CD4-positive, alpha-beta T cell (primary cell): ENCODE data around the gene LYZL2. TPM values are rescaled to one million over a fixed set of nuclear protein-coding genes. Genes with fewer than 3 reads are reported as not detected.

Experiments used
- ATAC-seq: fragments of 200-7000 bp; cut with Tn5 transposase; one replicate; pipeline ENCODE4 v1.10.0; 2022; ENCODE audit warnings: mild to moderate bottlenecking; ENCODE audit not compliant: poor library complexity
- CTCF ChIA-PET: fragments of 350-600 bp; sonication (Branson Sonifier 250); formaldehyde crosslinking; loops from one replicate; lab custom pipeline; 2021; ENCODE audit warnings: antibody characterized with exemption, inconsistent platforms; lab: Charles Lee
- POLR2A ChIA-PET: fragments of 350-600 bp; sonication (Branson Sonifier 250); formaldehyde crosslinking; loops from one replicate; lab custom pipeline; 2021; ENCODE audit warnings: antibody characterized with exemption, inconsistent platforms; lab: Charles Lee
- DNase-seq, 14 experiments: peaks; one replicate each; pipeline ENCODE4 v3.0.0-alpha.2; 2013 to 2020; ENCODE audit warnings: mixed read lengths in 2 of 14
- H3K27ac ChIP-seq, 2 donors: one replicate each; pipeline versions ENCODE4 v1.5.1 to v1.7.0; 2013; ENCODE audit warnings: low read length in 2 of 2, low read depth in 1 of 2, mild to moderate bottlenecking in 1 of 2
- H3K27me3 ChIP-seq, 2 experiments: 1 replicate in 1 of 2; 2 replicates in 1 of 2; pipeline versions ENCODE4 v1.6.1 to v1.7.0; 2013; ENCODE audit warnings: low read length in 2 of 2, control low read depth in 1 of 2, mild to moderate bottlenecking in 1 of 2, moderate library complexity in 1 of 2; ENCODE audit not compliant: insufficient read depth in 2 of 2, control insufficient read depth in 1 of 2
- H3K36me3 ChIP-seq: one replicate; pipeline ENCODE4 v1.6.1; 2013; ENCODE audit warnings: low read length, control low read depth; ENCODE audit not compliant: insufficient read depth
- H3K4me1 ChIP-seq: one replicate; pipeline ENCODE4 v1.6.1; 2013; ENCODE audit warnings: low read length, control low read depth; ENCODE audit not compliant: insufficient read depth
- H3K4me3 ChIP-seq: one replicate; pipeline ENCODE4 v1.5.1; 2013; ENCODE audit warnings: mild to moderate bottlenecking, low read length, moderate library complexity
- H3K9me3 ChIP-seq, 2 experiments: 1 replicate in 1 of 2; 2 replicates in 1 of 2; pipeline versions ENCODE4 v1.6.1 to v1.7.0; 2013; ENCODE audit warnings: low read length in 2 of 2, mild to moderate bottlenecking in 2 of 2, control low read depth in 1 of 2, moderate library complexity in 1 of 2; ENCODE audit not compliant: control insufficient read depth in 1 of 2, insufficient read depth in 1 of 2
- H3K27ac Mint-ChIP-seq: one replicate; pipeline ENCODE4 v1.8.0; 2020; ENCODE audit warnings: mixed read lengths
- H3K27me3 Mint-ChIP-seq: one replicate; pipeline ENCODE4 v1.8.0; 2021; ENCODE audit warnings: mixed read lengths
- H3K36me3 Mint-ChIP-seq: one replicate; pipeline ENCODE4 v1.8.0; 2021; ENCODE audit warnings: low read depth, mixed read lengths
- H3K4me1 Mint-ChIP-seq: one replicate; pipeline ENCODE4 v1.8.0; 2021; ENCODE audit warnings: low read depth, mixed read lengths
- H3K4me3 Mint-ChIP-seq: one replicate; pipeline ENCODE4 v1.8.0; 2020; ENCODE audit warnings: mild to moderate bottlenecking, mixed read lengths
- H3K9me3 Mint-ChIP-seq: one replicate; pipeline ENCODE4 v1.8.0; 2020; ENCODE audit warnings: mixed read lengths
- CTCF ChIP-seq: fragments of 200-600 bp; IDR thresholded peaks from one replicate; pipeline ENCODE4 v1.8.0; 2022; ENCODE audit warnings: antibody characterized with exemption, mild to moderate bottlenecking
- intact Hi-C, 2 experiments: fragments of 100-400 bp; cut with DNase I in 1 of 2; cut with micrococcal nuclease in 1 of 2; formaldehyde crosslinking; loops; one replicate each; pipeline versions ENCODE4 v1.15.1 to v1.9.0; 2023 to 2025; cut with DNase I, micrococcal nuclease
- total RNA-seq, 174 experiments: library from RNA in 2 of 174; stranded (reverse) in 2 of 174; gene quantifications; one replicate each; pipeline ENCODE4 v1.2.3 and lab custom pipeline; 2021 to 2026

LYZL2 gene
- total RNA-seq, 2 experiments from 2014 or later: not detected

DNA sequence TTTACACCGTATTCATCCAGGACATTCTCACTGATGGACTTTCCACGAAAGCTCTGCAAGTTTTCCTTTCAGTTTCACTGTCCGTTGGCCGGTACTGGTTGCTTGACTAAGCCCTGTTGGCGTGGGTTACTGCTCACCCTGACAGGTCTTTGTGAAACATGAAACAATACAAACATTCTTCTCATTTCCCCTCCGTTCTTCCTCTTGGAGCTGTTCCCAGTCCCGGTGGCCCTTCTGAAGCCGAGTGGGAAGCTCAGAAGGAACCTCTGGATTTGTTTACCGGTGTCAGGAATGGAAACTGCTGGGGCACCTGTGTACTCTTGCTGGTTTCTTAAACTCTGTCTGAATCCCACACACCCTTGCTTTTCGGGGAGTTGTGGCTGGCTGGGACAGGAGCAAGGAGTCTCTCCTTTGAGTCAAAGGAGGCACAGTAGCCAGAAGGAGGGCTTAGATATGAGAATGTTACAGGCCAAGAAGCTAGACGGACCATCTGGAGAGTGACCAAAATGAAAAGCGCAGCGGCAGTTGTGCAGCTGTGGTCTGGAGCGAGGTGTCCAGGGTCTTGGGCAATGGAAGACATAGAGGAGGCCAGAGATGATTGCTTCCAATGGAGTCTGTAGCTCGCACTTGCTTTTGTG lies 45.7 kb downstream of the LYZL2 start:
- H3K27ac ChIP-seq: no peak overlapping the region
- ChIA-PET POLR2A (interaction anchor here (1.0 to 1.4 kb wide), 2 partner anchors 54 to 147 kb away, joined by 3 read pairs; no protein-coding TSS in a partner anchor), CTCF (interaction anchor here (1.5 kb wide), 1 partner anchor 56 kb away, joined by 3 read pairs; no protein-coding TSS in a partner anchor)
- peaks cover 10% of the 10 kb centered on the region for H3K4me1 ChIP-seq
- intact Hi-C loops: loop anchor here in 1 of 2 experiments (5.0 kb wide), 1 partner anchor 47 kb away; no protein-coding TSS in a partner anchor
- H3K27me3 Mint-ChIP-seq: no peaks in the 10 kb centered on the region
- no peaks in the 10 kb centered on the region for H3K4me1 Mint-ChIP-seq
- peak overlapping the region; percentile 11 for H3K4me3 ChIP-seq
- H3K4me3 Mint-ChIP-seq: peak overlapping the region; percentile 12
- no peaks in the 10 kb centered on the region for H3K27me3 ChIP-seq
- no peaks in the 10 kb centered on the region for H3K36me3 ChIP-seq
- DNase-seq: peak in 3 of 14 experiments; percentile 23 to 54 (median 51)
- no peak for ATAC-seq
- H3K9me3 Mint-ChIP-seq: no peaks in the 10 kb centered on the region
- H3K27ac Mint-ChIP-seq: no peak overlapping the region
- H3K36me3 Mint-ChIP-seq: no peaks in the 10 kb centered on the region
- no peak for TF ChIP-seq CTCF
- H3K9me3 ChIP-seq: no peaks in the 10 kb centered on the region

DNA sequence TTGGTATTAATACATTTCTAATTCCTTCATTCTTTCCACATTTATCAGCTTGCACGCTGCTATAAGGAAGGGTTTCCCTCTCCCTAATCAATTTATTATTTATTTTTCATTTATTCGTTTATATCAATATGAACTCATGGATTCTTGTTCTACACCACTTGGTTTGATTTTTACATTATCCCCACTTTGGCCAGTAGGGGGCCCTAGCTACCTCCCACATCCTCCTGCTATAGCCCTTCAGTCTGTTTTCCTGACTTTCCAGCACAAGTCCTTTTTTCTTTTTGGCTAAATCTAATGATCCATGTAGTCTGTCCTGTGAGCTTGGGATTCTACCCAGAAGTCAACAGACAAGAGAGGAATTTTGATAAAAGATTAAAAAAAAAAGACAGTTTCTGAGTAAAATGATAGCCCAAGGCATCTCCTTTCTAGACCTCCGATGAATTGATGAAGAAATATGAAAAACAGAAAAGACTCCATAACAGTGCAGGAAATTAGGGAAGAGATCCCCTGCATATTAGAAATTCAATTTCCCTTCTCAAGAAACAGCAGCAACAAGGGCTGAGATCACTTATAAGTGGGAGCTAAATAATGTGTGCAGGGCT lies 47.7 kb downstream of the LYZL2 start:
- ATAC-seq (no peak), DNase-seq (peak in 4 of 14 experiments; percentile 32 to 66 (median 51))
- H3K4me3 Mint-ChIP-seq: no peak overlapping the region
- peak; percentile 79 for TF ChIP-seq CTCF
- H3K9me3 Mint-ChIP-seq: no peaks in the 10 kb centered on the region
- intact Hi-C loops: loop anchor here in 1 of 2 experiments (5.0 kb wide), 1 partner anchor 45 kb away; no protein-coding TSS in a partner anchor
- CTCF ChIA-PET: interaction anchor here (0.6 to 2.4 kb wide), 5 partner anchors 10 to 338 kb away, joined by 3 to 26 read pairs (median 3); no protein-coding TSS in a partner anchor
- H3K4me1 ChIP-seq: peaks cover 7% of the 10 kb centered on the region
- H3K36me3 ChIP-seq: no peaks in the 10 kb centered on the region
- POLR2A ChIA-PET: no interaction called here
- H3K27me3 ChIP-seq: no peaks in the 10 kb centered on the region
- H3K4me3 ChIP-seq: no peak overlapping the region
- H3K27ac Mint-ChIP-seq: no peak overlapping the region
- H3K36me3 Mint-ChIP-seq: no peaks in the 10 kb centered on the region
- H3K9me3 ChIP-seq: no peaks in the 10 kb centered on the region
- no peak overlapping the region for H3K27ac ChIP-seq
- no peaks in the 10 kb centered on the region for H3K4me1 Mint-ChIP-seq
- H3K27me3 Mint-ChIP-seq: no peaks in the 10 kb centered on the region

- CTCF ChIA-PET: interaction anchor here (2.4 kb wide), 1 partner anchor 11 kb away, joined by 26 read pairs; no protein-coding TSS in a partner anchor
- H3K4me3 ChIP-seq: no peak overlapping the region
- H3K9me3 ChIP-seq: no peaks in the 10 kb centered on the region
- peaks cover 7% of the 10 kb centered on the region for H3K4me1 ChIP-seq
- Mint-ChIP-seq H3K4me3 (no peak overlapping the region), H3K36me3 (no peaks in the 10 kb centered on the region), H3K27me3 (no peaks in the 10 kb centered on the region), H3K9me3 (no peaks in the 10 kb centered on the region), H3K27ac (no peak overlapping the region), H3K4me1 (no peaks in the 10 kb centered on the region)
- POLR2A ChIA-PET: no interaction called here
- H3K27ac ChIP-seq: no peak overlapping the region
- DNase-seq: no peak
- no peaks in the 10 kb centered on the region for H3K36me3 ChIP-seq
- ATAC-seq: no peak
- H3K27me3 ChIP-seq: no peaks in the 10 kb centered on the region
- intact Hi-C loops: loop anchor here in 1 of 2 experiments (5.0 kb wide), 1 partner anchor 43 kb away; no protein-coding TSS in a partner anchor
- TF ChIP-seq CTCF: no peak
Observed at GRCh38 chr10:30580676-30581075, 48.9 kb downstream of the LYZL2 start.
